DOHH2 (cell line): Measurements from ENCODE around the gene SBNO2.

Experiments
- H3F3A ChIP-seq: fragments of 200-600 bp; sonication (generic), shearing (Covaris generic); 2 replicates; pipeline ENCODE4 v1.6.0; 2016; ENCODE audit warnings: antibody characterized with exemption, mild to moderate bottlenecking; ENCODE audit not compliant: control insufficient read depth, insufficient read depth
- H3K27ac ChIP-seq: fragments of 200-600 bp; sonication (generic); 2 replicates; pipeline ENCODE4 v1.5.1; 2014; ENCODE audit warnings: low read depth, mild to moderate bottlenecking, low read length, moderate library complexity
- H3K27me3 ChIP-seq: fragments of 200-600 bp; sonication (generic); 2 replicates; pipeline ENCODE4 v1.6.1; 2014; ENCODE audit warnings: mild to moderate bottlenecking, low read length, mixed read lengths; ENCODE audit not compliant: control insufficient read depth
- H3K36me3 ChIP-seq: fragments of 200-600 bp; sonication (generic); 2 replicates; pipeline ENCODE4 v1.6.1; 2014; ENCODE audit warnings: mild to moderate bottlenecking, low read length, moderate library complexity, mixed read lengths; ENCODE audit not compliant: control insufficient read depth
- H3K4me1 ChIP-seq: fragments of 200-600 bp; sonication (generic); 2 replicates; pipeline ENCODE4 v1.6.1; 2014; ENCODE audit warnings: mild to moderate bottlenecking, low read length, mixed read lengths; ENCODE audit not compliant: control insufficient read depth
- H3K4me2 ChIP-seq: fragments of 200-600 bp; sonication (generic); 2 replicates; pipeline ENCODE4 v1.6.0; 2014; ENCODE audit warnings: mild to moderate bottlenecking, low read length, moderate library complexity
- H3K4me3 ChIP-seq: fragments of 200-600 bp; sonication (generic); 2 replicates; pipeline ENCODE4 v1.5.1; 2014; ENCODE audit warnings: mild to moderate bottlenecking, low read length, mixed read lengths
- H3K79me2 ChIP-seq: fragments of 200-600 bp; sonication (generic); 2 replicates; pipeline ENCODE4 v1.6.1; 2014; ENCODE audit warnings: mild to moderate bottlenecking, low read length, mixed read lengths; ENCODE audit not compliant: control insufficient read depth
- H3K9me2 ChIP-seq: fragments of 200-600 bp; sonication (generic); replicated peaks from 2 replicates; pipeline ENCODE4 v1.6.1; 2014; ENCODE audit warnings: mild to moderate bottlenecking, low read length, mixed read lengths; ENCODE audit not compliant: control insufficient read depth
- H3K9me3 ChIP-seq: fragments of 200-600 bp; sonication (generic); 2 replicates; pipeline ENCODE4 v1.6.1; 2014; ENCODE audit warnings: antibody characterized with exemption, low read length, mixed read lengths; ENCODE audit not compliant: control insufficient read depth, insufficient read depth
- H4K20me1 ChIP-seq: fragments of 200-600 bp; sonication (generic); 2 replicates; pipeline ENCODE4 v1.6.0; 2014; ENCODE audit warnings: low read depth, mild to moderate bottlenecking, antibody characterized with exemption, low read length, moderate library complexity; ENCODE audit not compliant: control insufficient read depth, insufficient read depth
- CTCF ChIP-seq: fragments of 200-600 bp; sonication (generic); IDR thresholded peaks from one replicate; pipeline ENCODE4 v1.5.1; 2014; ENCODE audit warnings: antibody characterized with exemption, mild to moderate bottlenecking, low read depth, low read length; ENCODE audit not compliant: poor library complexity, severe bottlenecking
- EZH2phosphoT487 ChIP-seq: fragments of 200-600 bp; sonication (generic); IDR thresholded peaks from 2 replicates; pipeline ENCODE4 v1.6.1; 2017; ENCODE audit warnings: borderline replicate concordance, mild to moderate bottlenecking, antibody characterized with exemption, low read length, moderate library complexity, mixed read lengths

SBNO2 gene

GRCh38 chr19:1067341-1067957 lies 106.6 kb downstream of the SBNO2 start:
- H3K9me3 ChIP-seq, result no peaks in the 10 kb centered on the region
- peaks cover 48% of the 10 kb centered on the region for H3K4me1 ChIP-seq
- no peak for TF ChIP-seq EZH2phosphoT487
- TF ChIP-seq CTCF, result no peak

GRCh38 chr19:1066748-1067340 lies 107.2 kb downstream of the SBNO2 start, which contains the start of gene ARHGAP45:
Gene ARHGAP45 (plus strand): TSS chr19:1067167. CDS start chr19:1067406, 239 bp downstream.
- H3K36me3 ChIP-seq, result peaks cover 27% of the 10 kb centered on the region
- peaks cover 9% of the 10 kb centered on the region; the same call in 1 of the 2 replicates for H3F3A ChIP-seq
- peak within 1 kb of the TSS; percentile 96 for H3K4me2 ChIP-seq
- H3K27me3 ChIP-seq, result no peaks in the 10 kb centered on the region
- TF ChIP-seq EZH2phosphoT487 (no peak), CTCF (no peak)
- no peaks in the 10 kb centered on the region for H3K9me3 ChIP-seq
- H3K9me2 ChIP-seq, result no peaks in the 10 kb centered on the region
- H4K20me1 ChIP-seq, result no peaks in the 10 kb centered on the region
- peak within 1 kb of the TSS; percentile 91 for H3K27ac ChIP-seq
- peak within 1 kb of the TSS; percentile 88 for H3K4me3 ChIP-seq
- H3K4me1 ChIP-seq, result peaks cover 48% of the 10 kb centered on the region
- H3K79me2 ChIP-seq, result peaks cover 38% of the 10 kb centered on the region

More at GRCh38 chr19:1067341-1067957, 106.6 kb downstream of the SBNO2 start:
- peak overlapping the region; percentile 96 for H3K4me2 ChIP-seq
- peak overlapping the region; percentile 88 for H3K4me3 ChIP-seq
- H3K27ac ChIP-seq, result peak overlapping the region; percentile 91
- no peaks in the 10 kb centered on the region for H4K20me1 ChIP-seq
- H3K79me2 ChIP-seq, result peaks cover 44% of the 10 kb centered on the region
- H3K9me2 ChIP-seq, result no peaks in the 10 kb centered on the region
- H3K36me3 ChIP-seq, result peaks cover 25% of the 10 kb centered on the region
- H3K27me3 ChIP-seq, result no peaks in the 10 kb centered on the region
- peaks cover 13% of the 10 kb centered on the region for H3F3A ChIP-seq

GRCh38 chr19:1066251-1066747 lies 107.8 kb downstream of the SBNO2 start:
- H3K4me1 ChIP-seq, result peaks cover 48% of the 10 kb centered on the region
- H3K36me3 ChIP-seq, result peaks cover 27% of the 10 kb centered on the region
- peak overlapping the region; percentile 88 for H3K4me3 ChIP-seq
- no peaks in the 10 kb centered on the region for H4K20me1 ChIP-seq
- H3F3A ChIP-seq, result peaks cover 9% of the 10 kb centered on the region; the same call in 1 of the 2 replicates
- H3K27ac ChIP-seq, result peak overlapping the region; percentile 91
- H3K79me2 ChIP-seq, result peaks cover 34% of the 10 kb centered on the region
- H3K9me2 ChIP-seq, result no peaks in the 10 kb centered on the region
- H3K4me2 ChIP-seq, result peak overlapping the region; percentile 96
- TF ChIP-seq EZH2phosphoT487, result no peak
- H3K27me3 ChIP-seq, result no peaks in the 10 kb centered on the region
- no peaks in the 10 kb centered on the region for H3K9me3 ChIP-seq

GRCh38 chr19:1065606-1066109 lies 108.4 kb downstream of the SBNO2 start:
- peaks cover 23% of the 10 kb centered on the region for H3K36me3 ChIP-seq

More at GRCh38 chr19:1065606-1066109, 108.4 kb downstream of the SBNO2 start:
- H3K27me3 ChIP-seq, result no peaks in the 10 kb centered on the region
- TF ChIP-seq EZH2phosphoT487 (no peak), CTCF (no peak)
- H3K79me2 ChIP-seq, result peaks cover 29% of the 10 kb centered on the region
- peaks cover 9% of the 10 kb centered on the region; the same call in 1 of the 2 replicates for H3F3A ChIP-seq
- H4K20me1 ChIP-seq, result no peaks in the 10 kb centered on the region
- no peak overlapping the region for H3K27ac ChIP-seq
- H3K9me2 ChIP-seq, result no peaks in the 10 kb centered on the region
- H3K4me3 ChIP-seq, result no peak overlapping the region
- H3K9me3 ChIP-seq, result no peaks in the 10 kb centered on the region
- H3K4me2 ChIP-seq, result peak overlapping the region; percentile 96; the same call in 1 of the 2 replicates
- peaks cover 48% of the 10 kb centered on the region for H3K4me1 ChIP-seq
